Stimulated activated CD8-positive, alpha-beta memory T cell treated with anti-CD3 and anti-CD28 coated beads, Interleukin-4, amount 100 ng/mL, for 24 hours (primary cell): ENCODE results near the gene GPR137.
"Not testable (repeated sequence)": the region's sequence is repeated elsewhere in the genome, so short reads cannot be mapped to it uniquely, and the experiment has no call there.

Source experiments
- DNase-seq: peaks from one replicate; pipeline ENCODE4 v3.0.0-alpha.2; 2020; ENCODE audit warnings: low read depth

Gene GPR137

DNA sequence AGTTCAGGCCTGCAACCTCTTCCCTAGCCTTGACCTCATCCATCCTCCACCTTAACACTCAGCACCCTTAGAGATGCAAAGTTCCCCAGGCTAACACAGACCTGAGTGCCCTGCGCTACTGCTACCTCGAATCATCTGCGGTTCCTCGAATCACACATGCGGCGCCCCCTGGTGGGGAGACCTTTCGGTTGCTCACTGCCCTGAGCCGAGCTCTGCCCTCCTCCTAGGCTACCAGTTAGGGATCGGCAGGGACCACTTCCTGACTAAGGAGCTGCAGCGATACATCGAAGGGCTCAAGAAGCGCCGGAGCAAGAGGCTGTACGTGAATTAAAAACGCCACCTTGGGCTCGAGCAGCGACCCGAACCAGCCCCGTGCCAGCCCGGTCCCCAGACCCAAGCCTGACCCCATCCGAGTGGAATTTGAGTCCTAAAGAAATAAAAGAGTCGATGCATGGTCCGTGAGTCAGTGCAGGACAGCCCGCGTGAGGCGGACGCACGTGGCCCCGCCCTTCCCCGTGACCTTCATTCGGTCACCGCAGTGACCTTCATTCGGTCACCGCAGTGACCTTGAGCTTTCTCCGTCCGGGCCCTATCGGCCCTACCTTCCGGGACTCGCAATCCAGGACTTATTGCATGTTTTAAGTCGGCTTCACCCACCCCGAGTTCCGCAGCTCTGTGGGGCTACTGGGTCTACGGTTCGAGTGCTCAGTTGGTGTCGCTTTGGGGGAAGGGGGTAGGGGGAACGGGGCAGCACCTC lies 18.8 kb downstream of the GPR137 start:
- peak; percentile 92 for DNase-seq

DNA sequence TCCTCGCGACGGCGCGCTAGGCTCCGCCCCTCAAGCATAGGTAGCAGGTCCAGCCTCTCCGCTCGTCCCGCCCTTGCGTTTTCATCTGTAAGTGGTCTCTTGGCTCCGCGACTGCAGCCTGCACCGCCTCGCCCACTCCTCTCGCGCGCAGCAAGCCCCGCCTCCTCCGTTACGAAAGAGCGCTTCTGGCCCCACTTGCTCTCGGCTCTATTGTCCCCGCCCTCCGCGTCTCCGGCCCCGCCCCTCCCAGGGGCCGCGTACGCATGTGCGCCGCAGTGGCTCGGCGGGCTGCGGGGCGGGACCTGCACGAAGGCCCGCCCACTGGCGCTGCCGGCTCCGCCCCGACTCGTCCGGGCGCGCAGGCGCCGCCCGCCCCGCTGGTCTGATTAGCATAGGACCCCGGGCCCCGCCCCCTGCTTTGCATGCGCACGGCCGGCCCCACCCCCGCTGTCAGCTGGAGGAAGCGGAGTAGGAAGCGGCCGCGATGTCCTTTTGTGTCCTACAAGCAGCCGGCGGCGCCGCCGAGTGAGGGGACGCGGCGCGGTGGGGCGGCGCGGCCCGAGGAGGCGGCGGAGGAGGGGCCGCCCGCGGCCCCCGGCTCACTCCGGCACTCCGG lies 19.5 kb downstream of the GPR137 start, which contains the start of gene ESRRA:
Gene ESRRA, plus strand, starts transcription at position 450 of the 616 bp plus-strand sequence. CDS start 1,656 bp downstream, outside the sequence.
- peak; percentile 99 for DNase-seq

DNA sequence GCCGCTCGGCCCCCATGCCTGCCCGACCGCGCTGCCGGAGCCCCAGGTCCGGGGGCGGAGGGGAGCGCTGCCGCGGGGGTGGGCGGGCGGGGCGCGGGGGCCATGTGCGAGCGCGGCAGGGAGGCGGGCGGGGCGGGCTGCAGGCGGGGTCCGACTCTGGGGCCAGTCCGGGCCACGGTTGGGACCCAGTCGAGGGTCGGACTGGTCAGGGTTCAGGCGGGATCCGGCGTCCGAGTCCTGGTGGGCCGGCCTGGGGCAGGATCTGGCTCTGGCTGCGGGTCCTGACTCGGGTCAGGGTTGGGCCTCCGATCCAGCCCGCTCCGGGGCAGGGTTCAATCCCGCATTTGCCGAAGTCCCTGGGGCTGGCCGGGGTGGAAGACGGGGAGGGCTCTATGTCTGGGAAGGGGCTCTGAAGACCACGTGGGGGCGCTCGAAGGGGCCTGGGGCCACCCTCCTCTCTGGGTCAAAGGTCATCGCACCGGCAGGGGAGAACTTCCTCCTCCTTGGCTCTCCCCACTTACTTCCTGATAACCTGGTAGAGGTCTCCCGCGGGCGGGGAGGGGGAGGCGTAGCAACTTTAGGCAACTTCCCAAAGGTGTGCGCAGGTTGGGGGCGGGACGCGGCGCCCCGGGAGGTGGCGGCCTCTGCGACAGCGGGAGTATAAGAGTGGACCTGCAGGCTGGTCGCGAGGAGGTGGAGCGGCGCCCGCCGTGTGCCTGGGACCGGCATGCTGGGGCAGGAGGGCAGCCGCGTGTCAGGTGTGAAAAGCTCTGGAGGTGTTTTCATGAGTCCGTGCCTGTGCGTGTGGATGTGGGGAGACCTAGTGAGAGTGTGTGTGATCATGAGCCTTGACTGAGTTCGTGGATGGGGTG lies 20.3 kb downstream of the GPR137 start:
- peak; percentile 52 for DNase-seq

DNA sequence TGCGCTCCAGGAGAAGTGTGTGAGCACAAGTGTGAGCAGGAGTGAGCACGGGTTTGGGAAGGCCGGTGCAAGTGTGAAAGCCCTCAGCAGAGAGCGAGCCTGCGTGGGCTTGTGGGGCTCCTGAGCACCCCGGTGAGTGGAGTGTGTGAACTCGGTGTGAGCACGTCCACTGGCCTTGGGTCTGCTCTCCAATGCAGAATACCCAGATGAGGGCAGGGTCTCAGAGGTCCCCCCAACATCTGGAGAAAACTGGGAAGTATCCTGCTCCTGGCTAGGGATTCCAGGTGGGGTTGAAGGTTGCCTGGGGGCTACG lies 20.9 kb downstream of the GPR137 start:
- no peak for DNase-seq

DNA sequence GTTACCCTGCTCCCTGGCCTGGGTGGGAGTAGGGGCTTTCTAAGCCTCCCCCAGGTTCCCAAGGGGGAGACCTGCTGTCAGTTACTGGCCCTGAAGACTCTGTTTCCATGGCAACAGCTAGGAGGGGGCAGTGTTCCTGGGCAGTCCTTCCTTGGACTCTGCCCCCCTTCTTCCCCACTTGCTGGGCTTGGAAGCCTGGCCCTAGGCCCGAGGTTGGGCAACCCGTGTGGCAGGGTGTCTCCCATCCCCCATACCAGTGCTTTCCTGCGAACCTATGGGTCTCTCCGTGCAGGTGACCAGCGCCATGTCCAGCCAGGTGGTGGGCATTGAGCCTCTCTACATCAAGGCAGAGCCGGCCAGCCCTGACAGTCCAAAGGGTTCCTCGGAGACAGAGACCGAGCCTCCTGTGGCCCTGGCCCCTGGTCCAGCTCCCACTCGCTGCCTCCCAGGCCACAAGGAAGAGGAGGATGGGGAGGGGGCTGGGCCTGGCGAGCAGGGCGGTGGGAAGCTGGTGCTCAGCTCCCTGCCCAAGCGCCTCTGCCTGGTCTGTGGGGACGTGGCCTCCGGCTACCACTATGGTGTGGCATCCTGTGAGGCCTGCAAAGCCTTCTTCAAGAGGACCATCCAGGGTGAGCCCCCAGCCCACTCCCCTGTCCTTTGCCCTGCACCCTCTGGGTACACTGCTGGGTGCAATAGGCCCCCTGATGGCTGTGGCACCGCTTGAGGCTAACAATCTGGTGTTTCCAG lies 21.4 kb downstream of the GPR137 start:
- DNase-seq: no peak

DNA sequence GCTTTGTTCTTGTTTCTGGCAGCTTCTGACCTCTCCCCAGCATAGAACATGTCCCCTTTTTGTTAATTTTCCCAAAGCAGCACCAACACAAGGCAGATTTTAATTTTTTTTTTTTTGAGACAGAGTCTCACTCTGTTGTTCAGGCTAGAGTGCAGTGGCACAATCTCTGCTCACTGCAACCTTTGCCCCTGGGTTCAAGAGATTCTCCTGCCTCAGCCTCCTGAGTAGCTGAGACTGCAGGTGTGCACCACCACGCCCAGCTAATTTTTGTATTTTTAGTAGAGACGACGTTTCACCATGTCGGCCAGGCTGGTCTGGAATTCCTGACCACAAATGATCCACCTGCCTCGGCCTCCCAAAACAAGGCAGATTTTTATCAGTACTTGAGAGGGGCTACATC lies 22.1 kb downstream of the GPR137 start:
- not testable (repeated sequence) for DNase-seq

DNA sequence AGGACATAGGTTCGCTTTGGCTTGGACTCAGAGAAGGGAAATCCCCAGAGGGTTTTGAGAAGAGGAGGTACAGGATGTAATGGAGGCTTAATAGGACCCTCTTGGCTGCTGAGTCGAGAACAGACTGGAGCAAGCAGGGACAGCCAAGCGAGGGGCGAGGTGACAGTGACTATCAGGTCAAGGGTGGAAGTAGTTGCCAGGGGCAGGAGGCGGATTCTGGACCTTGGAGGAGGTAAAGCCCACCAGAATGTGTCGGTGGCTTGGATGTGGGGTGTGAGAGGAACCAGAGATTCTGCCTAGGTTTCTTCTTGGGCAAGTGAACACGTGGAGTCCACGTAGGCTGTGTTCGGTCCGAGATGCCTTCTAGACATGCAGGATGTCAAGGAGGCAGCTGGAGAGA lies 27.3 kb downstream of the GPR137 start:
- no peak for DNase-seq

DNA sequence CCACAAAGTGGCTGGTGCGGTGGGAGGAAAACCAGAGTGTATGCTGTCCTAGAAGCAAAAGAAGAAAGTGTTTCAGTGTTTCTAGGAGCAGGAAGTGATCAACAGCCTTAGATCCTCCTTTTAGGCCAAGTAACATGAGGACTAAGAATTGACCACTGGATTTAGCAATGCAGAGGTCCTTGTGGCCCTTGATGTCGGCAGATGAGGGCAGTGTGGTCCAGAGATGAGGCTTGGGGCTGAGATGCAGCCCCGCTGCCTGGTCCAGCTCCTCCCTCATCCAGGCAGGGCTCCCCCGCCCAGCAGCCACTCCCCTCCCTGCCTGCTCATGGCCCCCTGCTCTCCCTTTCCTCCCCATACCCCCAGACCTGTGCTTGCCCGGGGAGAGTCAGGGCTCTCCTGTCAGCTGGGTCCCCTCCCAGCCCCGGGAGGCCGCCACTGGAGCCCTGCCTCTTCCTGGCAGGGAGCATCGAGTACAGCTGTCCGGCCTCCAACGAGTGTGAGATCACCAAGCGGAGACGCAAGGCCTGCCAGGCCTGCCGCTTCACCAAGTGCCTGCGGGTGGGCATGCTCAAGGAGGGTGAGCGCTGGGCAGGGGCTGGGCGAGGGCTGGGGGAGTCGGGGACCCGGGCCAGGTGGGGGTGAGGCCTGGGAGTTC lies 28.0 kb downstream of the GPR137 start:
- DNase-seq: no peak

DNA sequence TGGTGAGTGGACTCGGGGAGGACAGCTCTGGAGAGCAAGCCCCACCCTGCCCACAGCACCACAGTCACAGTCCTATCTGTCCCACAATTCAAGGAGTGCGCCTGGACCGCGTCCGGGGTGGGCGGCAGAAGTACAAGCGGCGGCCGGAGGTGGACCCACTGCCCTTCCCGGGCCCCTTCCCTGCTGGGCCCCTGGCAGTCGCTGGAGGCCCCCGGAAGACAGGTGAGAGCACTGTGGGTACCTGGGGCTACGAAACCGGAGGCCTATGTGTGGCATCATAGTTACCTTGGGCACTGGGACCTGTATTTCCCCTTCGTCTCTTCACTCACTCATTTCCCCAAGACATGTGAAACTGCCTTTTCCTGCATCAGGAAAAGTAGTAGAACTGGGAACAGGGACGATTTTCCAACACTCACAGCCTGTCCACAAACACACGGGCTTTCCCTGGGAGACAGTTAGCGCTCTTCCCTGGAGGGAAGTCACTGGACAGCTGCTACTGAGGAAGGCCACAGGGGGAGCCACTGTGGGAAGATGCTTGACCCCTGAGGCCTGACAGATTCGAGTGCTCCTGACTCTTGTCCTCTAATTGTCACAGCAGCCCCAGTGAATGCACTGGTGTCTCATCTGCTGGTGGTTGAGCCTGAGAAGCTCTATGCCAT lies 28.6 kb downstream of the GPR137 start:
- DNase-seq: no peak

DNA sequence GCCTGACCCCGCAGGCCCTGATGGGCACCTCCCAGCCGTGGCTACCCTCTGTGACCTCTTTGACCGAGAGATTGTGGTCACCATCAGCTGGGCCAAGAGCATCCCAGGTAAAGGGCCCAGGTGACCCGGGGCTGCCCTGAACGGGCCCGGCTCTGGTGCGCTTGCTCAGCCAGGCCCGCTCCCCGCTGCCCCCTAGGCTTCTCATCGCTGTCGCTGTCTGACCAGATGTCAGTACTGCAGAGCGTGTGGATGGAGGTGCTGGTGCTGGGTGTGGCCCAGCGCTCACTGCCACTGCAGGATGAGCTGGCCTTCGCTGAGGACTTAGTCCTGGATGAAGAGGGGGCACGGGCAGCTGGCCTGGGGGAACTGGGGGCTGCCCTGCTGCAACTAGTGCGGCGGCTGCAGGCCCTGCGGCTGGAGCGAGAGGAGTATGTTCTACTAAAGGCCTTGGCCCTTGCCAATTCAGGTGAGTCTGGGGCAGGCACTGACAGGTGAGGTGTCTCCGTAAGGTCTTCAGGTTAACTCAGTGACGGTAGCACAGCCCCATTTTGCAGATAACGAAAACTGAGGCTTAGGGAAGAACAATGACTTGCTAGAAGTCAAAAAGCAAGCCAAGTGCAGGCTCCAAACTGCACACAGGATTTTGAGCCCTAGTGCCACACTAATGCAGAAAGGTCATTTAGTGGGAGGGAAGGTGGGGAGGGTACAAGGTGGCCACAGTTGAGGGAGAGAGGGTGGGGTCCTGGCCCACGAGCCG lies 29.3 kb downstream of the GPR137 start:
- DNase-seq: no peak

DNA sequence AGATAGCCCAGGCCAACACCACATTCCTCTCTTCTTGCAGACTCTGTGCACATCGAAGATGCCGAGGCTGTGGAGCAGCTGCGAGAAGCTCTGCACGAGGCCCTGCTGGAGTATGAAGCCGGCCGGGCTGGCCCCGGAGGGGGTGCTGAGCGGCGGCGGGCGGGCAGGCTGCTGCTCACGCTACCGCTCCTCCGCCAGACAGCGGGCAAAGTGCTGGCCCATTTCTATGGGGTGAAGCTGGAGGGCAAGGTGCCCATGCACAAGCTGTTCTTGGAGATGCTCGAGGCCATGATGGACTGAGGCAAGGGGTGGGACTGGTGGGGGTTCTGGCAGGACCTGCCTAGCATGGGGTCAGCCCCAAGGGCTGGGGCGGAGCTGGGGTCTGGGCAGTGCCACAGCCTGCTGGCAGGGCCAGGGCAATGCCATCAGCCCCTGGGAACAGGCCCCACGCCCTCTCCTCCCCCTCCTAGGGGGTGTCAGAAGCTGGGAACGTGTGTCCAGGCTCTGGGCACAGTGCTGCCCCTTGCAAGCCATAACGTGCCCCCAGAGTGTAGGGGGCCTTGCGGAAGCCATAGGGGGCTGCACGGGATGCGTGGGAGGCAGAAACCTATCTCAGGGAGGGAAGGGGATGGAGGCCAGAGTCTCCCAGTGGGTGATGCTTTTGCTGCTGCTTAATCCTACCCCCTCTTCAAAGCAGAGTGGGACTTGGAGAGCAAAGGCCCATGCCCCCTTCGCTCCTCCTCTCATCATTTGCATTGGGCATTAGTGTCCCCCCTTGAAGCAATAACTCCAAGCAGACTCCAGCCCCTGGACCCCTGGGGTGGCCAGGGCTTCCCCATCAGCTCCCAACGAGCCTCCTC lies 30.2 kb downstream of the GPR137 start:
- not testable (repeated sequence) for DNase-seq

DNA sequence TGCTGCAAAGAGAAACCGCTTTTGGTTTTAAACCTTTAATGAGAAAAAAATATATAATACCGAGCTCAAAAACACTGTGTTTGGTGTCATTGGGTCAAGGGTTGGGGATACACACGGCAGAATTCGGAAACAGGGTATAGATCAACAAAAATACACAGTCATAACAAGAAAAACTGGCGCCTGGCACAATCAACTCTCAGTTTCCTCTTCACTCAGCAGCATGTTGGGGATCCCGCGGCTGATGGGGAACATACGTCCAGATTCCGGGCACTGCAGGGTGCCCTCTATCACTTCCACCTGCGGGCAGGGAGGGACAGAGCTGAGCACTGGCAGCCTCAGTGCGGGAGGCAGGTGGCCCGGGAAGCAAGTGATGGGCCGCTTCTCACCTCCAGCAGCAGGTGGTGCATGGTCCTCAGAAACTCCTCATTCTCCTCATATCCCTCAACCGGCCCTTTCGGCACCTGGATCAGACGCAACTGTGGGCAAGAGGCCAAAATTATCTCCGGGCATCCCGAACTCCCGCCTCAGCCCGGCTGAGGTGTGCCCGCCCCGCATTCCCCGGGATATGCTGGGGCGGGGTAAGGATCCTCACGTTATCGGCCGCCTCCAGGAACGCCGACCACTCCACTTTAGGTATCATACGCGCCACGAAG lies 31.1 kb downstream of the GPR137 start:
- no peak for DNase-seq

DNA sequence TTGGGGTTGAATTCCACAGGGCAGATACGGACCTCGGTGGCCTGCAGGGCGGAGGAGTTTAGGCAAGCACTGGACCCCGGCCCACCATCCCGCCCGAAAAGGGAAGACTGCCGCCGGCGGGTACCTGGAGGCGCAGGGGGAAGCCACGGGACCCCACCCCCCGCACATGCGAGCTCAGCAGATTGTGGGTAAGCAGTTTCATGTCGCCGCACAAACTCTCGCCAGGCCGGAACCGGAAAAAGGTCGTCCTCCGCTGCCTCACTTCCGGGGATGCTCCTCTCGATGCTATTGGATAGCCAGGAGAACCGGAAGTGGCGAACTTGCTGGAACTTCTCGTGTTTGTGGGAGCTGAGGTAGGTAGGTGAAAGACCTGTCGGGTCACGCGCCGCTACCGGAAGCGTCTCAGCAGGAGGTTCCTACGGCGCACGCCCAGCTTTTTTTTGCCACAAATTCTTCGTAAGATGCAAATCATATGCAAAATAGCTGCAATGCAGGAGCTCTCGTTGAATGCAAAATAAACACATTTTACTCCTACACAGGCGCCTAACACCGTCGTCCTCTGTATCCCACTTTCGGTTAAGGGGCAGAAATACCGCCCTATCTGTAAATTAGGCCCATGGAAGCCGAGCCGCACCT lies 31.8 kb downstream of the GPR137 start, which contains the start of gene TRMT112:
Gene TRMT112, minus strand, starts transcription at position 235 of the 636 bp plus-strand sequence. Its CDS starts 33 bp downstream, at position 202.
- DNase-seq: peak; percentile 91

DNA sequence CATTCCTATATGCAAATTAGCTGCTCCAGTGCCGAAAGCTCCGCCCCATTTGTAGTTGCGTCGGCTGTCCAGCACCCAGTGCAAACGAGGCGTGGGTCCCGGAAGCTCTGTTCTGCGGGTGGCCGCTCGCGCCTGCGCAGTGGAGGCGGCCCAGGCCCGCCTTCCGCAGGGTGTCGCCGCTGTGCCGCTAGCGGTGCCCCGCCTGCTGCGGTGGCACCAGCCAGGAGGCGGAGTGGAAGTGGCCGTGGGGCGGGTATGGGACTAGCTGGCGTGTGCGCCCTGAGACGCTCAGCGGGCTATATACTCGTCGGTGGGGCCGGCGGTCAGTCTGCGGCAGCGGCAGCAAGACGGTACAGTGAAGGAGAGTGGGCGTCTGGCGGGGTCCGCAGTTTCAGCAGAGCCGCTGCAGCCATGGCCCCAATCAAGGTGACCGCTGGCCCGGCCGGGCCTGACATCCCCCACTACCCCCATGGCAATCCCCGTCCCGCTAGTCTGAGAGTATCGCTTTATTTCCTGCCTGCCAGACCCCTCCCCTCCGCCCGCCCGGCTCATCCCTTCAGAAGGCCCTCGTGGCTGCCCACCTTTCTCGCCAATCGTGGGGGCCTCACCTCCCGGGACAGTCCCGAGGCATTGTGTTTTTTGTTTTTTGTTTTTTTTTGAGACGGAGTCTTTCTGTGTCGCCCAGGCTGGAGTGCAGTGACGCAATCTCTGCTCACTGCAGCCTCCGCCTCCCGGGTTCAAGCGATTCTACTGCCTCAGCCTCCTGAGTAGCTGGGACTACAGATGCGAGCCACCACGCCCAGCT lies 32.5 kb downstream of the GPR137 start, which contains the start of gene PRDX5:
Gene PRDX5, plus strand, starts transcription at position 161 of the 805 bp plus-strand sequence. Its CDS starts 95 bp downstream, at position 256.
- peak; percentile 90 for DNase-seq

DNA sequence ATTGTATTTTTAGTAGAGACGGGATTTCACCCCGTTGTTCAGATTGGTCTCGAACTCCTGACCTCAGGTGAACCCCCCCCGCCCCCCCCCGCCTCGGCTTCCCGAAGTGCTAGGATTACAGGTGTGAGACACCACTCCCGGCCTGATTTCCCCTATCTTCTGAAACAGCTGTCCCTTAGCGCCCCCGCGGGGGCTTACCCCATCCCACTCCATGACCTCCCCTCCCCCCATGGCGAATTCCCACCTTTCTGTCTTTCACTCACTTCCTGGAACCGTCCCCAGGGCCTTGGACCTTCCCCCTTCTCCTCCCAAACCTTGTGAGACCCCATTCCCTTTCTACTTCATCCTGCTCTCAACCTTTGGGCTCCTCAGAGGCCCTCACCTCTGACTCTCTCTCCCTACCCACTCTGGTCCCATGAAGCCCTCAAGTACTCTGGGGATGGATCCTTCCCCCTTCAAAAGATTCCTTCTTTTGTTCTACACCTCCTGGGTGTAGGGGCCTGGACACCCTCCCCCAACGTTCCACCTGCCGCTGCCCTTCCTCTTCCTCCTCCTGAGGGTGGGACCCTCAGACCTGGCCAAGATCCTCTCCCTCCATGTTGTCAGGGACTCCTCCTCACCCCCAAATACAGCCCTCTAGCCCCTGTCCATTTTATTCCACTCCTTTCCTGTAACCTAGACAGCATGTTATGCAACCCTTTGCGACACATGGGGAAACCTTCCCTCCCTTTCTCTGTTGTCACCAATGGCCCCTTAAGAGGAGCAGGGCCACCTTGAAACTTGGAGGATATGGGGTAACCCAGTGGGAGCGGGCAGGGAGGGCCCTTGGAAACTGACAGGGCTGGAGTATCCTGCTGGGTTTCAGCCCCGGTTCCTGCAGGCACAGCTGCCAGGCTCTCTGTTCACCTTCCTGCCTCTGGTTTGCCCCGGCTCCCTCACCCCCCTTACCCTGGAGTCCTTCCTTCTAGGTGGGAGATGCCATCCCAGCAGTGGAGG lies 33.4 kb downstream of the GPR137 start:
- no peak for DNase-seq

DNA sequence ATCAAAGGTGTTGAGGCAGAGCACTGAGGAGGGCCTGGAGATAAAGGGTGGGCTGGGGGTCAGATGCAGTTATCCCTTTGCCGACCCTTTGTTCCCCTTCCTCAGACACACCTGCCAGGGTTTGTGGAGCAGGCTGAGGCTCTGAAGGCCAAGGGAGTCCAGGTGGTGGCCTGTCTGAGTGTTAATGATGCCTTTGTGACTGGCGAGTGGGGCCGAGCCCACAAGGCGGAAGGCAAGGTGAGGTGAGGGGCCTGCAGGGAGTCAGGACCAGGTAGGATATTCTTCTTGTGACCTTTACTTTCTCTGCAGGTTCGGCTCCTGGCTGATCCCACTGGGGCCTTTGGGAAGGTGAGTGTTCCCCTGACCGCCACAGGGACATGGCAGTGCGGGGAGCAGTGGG lies 34.9 kb downstream of the GPR137 start:
- no peak for DNase-seq
